Measurements from ENCODE around the gene TSPEAR. TPM values are rescaled to one million over a fixed set of nuclear protein-coding genes. Genes with fewer than 3 reads are reported as not detected.

The TSPEAR gene
- total and polyA plus RNA-seq, 2 of the 13 experiments (the other 11 are each of a cell fraction or from before 2014, with no cell fraction given), result 0.07 to 0.32 TPM

GRCh38 chr21:44574457-44575306 is 136.7 kb downstream of the TSPEAR start (continued):
- TF ChIP-seq RERE (CRISPR knock-in tag; IDR thresholded peaks at IDR 0.05; ENCODE audit: low read depth) (no peak), ZNF737 (CRISPR knock-in tag; IDR thresholded peaks at IDR 0.05; ENCODE audit: borderline replicate concordance) (no peak), ZBTB21 (CRISPR knock-in tag; IDR thresholded peaks at IDR 0.05) (no peak), ZSCAN25 (CRISPR knock-in tag; IDR thresholded peaks at IDR 0.05) (no peak), ZNF776 (CRISPR knock-in tag; IDR thresholded peaks at IDR 0.05) (no peak), THAP11 (CRISPR knock-in tag; IDR thresholded peaks at IDR 0.05) (0 out of 2 replicates have a peak, but pooled peaks have one; percentile 20), NR3C1 (CRISPR knock-in tag; IDR thresholded peaks at IDR 0.05) (no peak), KDM1A (CRISPR knock-in tag; IDR thresholded peaks at IDR 0.05) (peak; percentile 47; the same call in 1 of the 2 replicates)
- TF ChIP-seq, protein P1, sequence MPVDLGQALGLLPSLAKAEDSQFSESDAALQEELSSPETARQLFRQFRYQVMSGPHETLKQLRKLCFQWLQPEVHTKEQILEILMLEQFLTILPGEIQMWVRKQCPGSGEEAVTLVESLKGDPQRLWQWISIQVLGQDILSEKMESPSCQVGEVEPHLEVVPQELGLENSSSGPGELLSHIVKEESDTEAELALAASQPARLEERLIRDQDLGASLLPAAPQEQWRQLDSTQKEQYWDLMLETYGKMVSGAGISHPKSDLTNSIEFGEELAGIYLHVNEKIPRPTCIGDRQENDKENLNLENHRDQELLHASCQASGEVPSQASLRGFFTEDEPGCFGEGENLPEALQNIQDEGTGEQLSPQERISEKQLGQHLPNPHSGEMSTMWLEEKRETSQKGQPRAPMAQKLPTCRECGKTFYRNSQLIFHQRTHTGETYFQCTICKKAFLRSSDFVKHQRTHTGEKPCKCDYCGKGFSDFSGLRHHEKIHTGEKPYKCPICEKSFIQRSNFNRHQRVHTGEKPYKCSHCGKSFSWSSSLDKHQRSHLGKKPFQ (CRISPR knock-in tag; IDR thresholded peaks at IDR 0.05; ENCODE audit: insufficient replicate concordance), result no peak
- TF ChIP-seq, protein P2, sequence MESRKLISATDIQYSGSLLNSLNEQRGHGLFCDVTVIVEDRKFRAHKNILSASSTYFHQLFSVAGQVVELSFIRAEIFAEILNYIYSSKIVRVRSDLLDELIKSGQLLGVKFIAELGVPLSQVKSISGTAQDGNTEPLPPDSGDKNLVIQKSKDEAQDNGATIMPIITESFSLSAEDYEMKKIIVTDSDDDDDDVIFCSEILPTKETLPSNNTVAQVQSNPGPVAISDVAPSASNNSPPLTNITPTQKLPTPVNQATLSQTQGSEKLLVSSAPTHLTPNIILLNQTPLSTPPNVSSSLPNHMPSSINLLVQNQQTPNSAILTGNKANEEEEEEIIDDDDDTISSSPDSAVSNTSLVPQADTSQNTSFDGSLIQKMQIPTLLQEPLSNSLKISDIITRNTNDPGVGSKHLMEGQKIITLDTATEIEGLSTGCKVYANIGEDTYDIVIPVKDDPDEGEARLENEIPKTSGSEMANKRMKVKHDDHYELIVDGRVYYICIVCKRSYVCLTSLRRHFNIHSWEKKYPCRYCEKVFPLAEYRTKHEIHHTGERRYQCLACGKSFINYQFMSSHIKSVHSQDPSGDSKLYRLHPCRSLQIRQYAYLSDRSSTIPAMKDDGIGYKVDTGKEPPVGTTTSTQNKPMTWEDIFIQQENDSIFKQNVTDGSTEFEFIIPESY (CRISPR knock-in tag; IDR thresholded peaks at IDR 0.05), result no peak
- TF ChIP-seq, protein P3, sequence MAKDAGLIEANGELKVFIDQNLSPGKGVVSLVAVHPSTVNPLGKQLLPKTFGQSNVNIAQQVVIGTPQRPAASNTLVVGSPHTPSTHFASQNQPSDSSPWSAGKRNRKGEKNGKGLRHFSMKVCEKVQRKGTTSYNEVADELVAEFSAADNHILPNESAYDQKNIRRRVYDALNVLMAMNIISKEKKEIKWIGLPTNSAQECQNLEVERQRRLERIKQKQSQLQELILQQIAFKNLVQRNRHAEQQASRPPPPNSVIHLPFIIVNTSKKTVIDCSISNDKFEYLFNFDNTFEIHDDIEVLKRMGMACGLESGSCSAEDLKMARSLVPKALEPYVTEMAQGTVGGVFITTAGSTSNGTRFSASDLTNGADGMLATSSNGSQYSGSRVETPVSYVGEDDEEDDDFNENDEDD (CRISPR knock-in tag; IDR thresholded peaks at IDR 0.05; ENCODE audit: borderline replicate concordance), result peak; percentile 34; the same call in 1 of the 2 replicates
- TF ChIP-seq, protein P4, sequence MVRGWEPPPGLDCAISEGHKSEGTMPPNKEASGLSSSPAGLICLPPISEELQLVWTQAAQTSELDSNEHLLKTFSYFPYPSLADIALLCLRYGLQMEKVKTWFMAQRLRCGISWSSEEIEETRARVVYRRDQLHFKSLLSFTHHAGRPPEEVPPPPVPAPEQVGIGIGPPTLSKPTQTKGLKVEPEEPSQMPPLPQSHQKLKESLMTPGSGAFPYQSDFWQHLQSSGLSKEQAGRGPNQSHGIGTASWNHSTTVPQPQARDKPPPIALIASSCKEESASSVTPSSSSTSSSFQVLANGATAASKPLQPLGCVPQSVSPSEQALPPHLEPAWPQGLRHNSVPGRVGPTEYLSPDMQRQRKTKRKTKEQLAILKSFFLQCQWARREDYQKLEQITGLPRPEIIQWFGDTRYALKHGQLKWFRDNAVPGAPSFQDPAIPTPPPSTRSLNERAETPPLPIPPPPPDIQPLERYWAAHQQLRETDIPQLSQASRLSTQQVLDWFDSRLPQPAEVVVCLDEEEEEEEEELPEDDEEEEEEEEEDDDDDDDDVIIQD (CRISPR knock-in tag; IDR thresholded peaks at IDR 0.05; ENCODE audit: low read depth), result no peak
